Measurements from ENCODE around the gene ZNF823.

- TF ChIP-seq POLR2A (IDR thresholded peaks at IDR 0.05) (no peak), EP300 (IDR thresholded peaks at IDR 0.05) (no peak), CTCF (IDR thresholded peaks at IDR 0.05) (no peak)
Observed at GRCh38 chr19:11685676-11686650, 52.8 kb downstream of the ZNF823 start.

All from upper lobe of left lung (tissue), 4 donors.